ENCODE data around the gene SAMD3.

GRCh38 chr6:130189531-130190397 lies 33.0 kb downstream of the SAMD3 start:
- TF ChIP-seq POLR2A (IDR thresholded peaks at IDR 0.05) (no peak), CTCF (IDR thresholded peaks at IDR 0.05) (no peak)

Data from transverse colon (tissue), 3 donors.